ENCODE results near the gene GRIK2. TPM values are rescaled to one million over a fixed set of nuclear protein-coding genes. Genes with fewer than 3 reads are reported as not detected.

GRIK2 gene
- total RNA-seq, 4 donors from 2014 or later = 2.0 to 4.0 (median 2.0) TPM; not detected in 1

- no peaks in the 10 kb centered on the region for H3K4me1 ChIP-seq
- no peaks in the 10 kb centered on the region for H3K27me3 ChIP-seq
- DNase-seq = no peak
- H3K36me3 ChIP-seq = no peaks in the 10 kb centered on the region
- 41 to 60% methylated on average over 1 of the region's 1 CpG for WGBS, 2 donors (ENCODE audit: low coverage in 1 of 2)
- no peak overlapping the region for H3K4me3 ChIP-seq
- intact Hi-C loops (cut with DNase I; ENCODE audit: low total_unique reads) (no loop called here), in situ Hi-C loops (cut with MboI; ENCODE audit: low pct_ligation_motif_present in 1 of 4, low pct_unique_long_range_greater_than_20kb in 1 of 4, low sequenced_read_pairs in 3 of 4) (no loop called here)
- TF ChIP-seq EP300 (IDR thresholded peaks at IDR 0.05; ENCODE audit: low read depth) (no peak), CTCF (IDR thresholded peaks at IDR 0.05) (no peak), POLR2AphosphoS5 (IDR thresholded peaks at IDR 0.05) (no peak), POLR2A (IDR thresholded peaks at IDR 0.05) (no peak)
- no peaks in the 10 kb centered on the region for H3K9me3 ChIP-seq
- no peak overlapping the region for H3K27ac ChIP-seq
These were observed 35.8 kb downstream of the GRIK2 start for GRCh38 chr6:101429270-101429669.

DNA sequence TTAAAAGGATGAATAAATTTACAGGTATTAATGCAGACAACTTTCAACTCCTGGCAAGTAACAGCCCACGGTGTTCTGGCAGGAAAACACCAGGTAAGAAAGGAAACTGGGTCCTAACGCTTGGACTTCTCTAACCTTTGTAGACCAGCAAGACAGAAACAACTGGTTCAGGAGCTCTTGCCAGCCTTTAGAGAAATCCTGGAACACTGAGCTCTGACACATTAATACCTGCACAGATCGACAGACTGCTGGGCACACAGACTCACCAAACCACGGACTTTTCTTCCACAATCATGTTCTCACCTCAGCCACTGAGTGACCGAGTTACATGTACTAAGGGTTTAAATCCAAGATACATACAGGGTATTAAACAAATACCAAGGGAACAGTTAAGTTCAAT, 36.3 kb downstream of the GRIK2 start:
- Histone ChIP-seq H3K36me3 (no peaks in the 10 kb centered on the region), H3K27ac (no peak overlapping the region), H3K4me3 (no peak overlapping the region), H3K9me3 (no peaks in the 10 kb centered on the region), H3K4me1 (no peaks in the 10 kb centered on the region), H3K27me3 (no peaks in the 10 kb centered on the region)
- WGBS, 2 donors (ENCODE audit: low coverage in 1 of 2) = 76 to 84% methylated on average over 5 of the region's 5 CpGs
- intact Hi-C loops (cut with DNase I; ENCODE audit: low total_unique reads) = no loop called here
- TF ChIP-seq EP300 (IDR thresholded peaks at IDR 0.05; ENCODE audit: low read depth) (no peak), POLR2AphosphoS5 (IDR thresholded peaks at IDR 0.05) (no peak), POLR2A (IDR thresholded peaks at IDR 0.05) (no peak), CTCF (IDR thresholded peaks at IDR 0.05) (no peak)
- in situ Hi-C loops (cut with MboI; ENCODE audit: low pct_ligation_motif_present in 1 of 4, low pct_unique_long_range_greater_than_20kb in 1 of 4, low sequenced_read_pairs in 3 of 4) = no loop called here
- no peak for DNase-seq

GRCh38 chr6:101433141-101433540, 39.6 kb downstream of the GRIK2 start:
- no peak for TF ChIP-seq POLR2A (IDR thresholded peaks at IDR 0.05)
- no peak for TF ChIP-seq EP300 (IDR thresholded peaks at IDR 0.05; ENCODE audit: low read depth)
- TF ChIP-seq POLR2AphosphoS5 (IDR thresholded peaks at IDR 0.05) = no peak
- TF ChIP-seq CTCF (IDR thresholded peaks at IDR 0.05) = no peak
- intact Hi-C loops (cut with DNase I; ENCODE audit: low total_unique reads) = no loop called here
- H3K27ac ChIP-seq = no peak overlapping the region

GRCh38 chr6:101434601-101435000, 41.1 kb downstream of the GRIK2 start:
- no peak overlapping the region for H3K4me3 ChIP-seq
- TF ChIP-seq POLR2A (IDR thresholded peaks at IDR 0.05) (no peak), CTCF (IDR thresholded peaks at IDR 0.05) (no peak), POLR2AphosphoS5 (IDR thresholded peaks at IDR 0.05) (no peak), EP300 (IDR thresholded peaks at IDR 0.05; ENCODE audit: low read depth) (no peak)
- no peaks in the 10 kb centered on the region for H3K9me3 ChIP-seq
- H3K27me3 ChIP-seq = no peaks in the 10 kb centered on the region
- DNase-seq = no peak
- intact Hi-C loops (cut with DNase I; ENCODE audit: low total_unique reads) = no loop called here
- in situ Hi-C loops (cut with MboI; ENCODE audit: low pct_ligation_motif_present in 1 of 4, low pct_unique_long_range_greater_than_20kb in 1 of 4, low sequenced_read_pairs in 3 of 4) = no loop called here
- 29 to 40% methylated on average over 2 of the region's 2 CpGs for WGBS, 2 donors (ENCODE audit: low coverage in 1 of 2)
- H3K36me3 ChIP-seq = no peaks in the 10 kb centered on the region
- H3K27ac ChIP-seq = no peak overlapping the region
- H3K4me1 ChIP-seq = no peaks in the 10 kb centered on the region

More at GRCh38 chr6:101433141-101433540, 39.6 kb downstream of the GRIK2 start:
- H3K4me3 ChIP-seq = no peak overlapping the region
- H3K9me3 ChIP-seq = no peaks in the 10 kb centered on the region
- 89 to 93% methylated on average over 5 of the region's 5 CpGs for WGBS, 2 donors (ENCODE audit: low coverage in 1 of 2)
- in situ Hi-C loops (cut with MboI; ENCODE audit: low pct_ligation_motif_present in 1 of 4, low pct_unique_long_range_greater_than_20kb in 1 of 4, low sequenced_read_pairs in 3 of 4) = no loop called here
- H3K36me3 ChIP-seq = no peaks in the 10 kb centered on the region
- no peak for DNase-seq
- no peaks in the 10 kb centered on the region for H3K4me1 ChIP-seq
- no peaks in the 10 kb centered on the region for H3K27me3 ChIP-seq
